Sigmoid colon (tissue), 4 donors: ENCODE measurements around the gene ACOX3.

Source experiments
- EP300 ChIP-seq, 4 donors: sonication (generic); formaldehyde crosslinking; IDR thresholded peaks; one replicate each; pipeline ENCODE4 v1.6.1; 2017; ENCODE audit warnings: antibody characterized with exemption in 4 of 4
- POLR2A ChIP-seq, 2 donors: fragments of 450-650 bp; IDR thresholded peaks; one replicate each; pipeline ENCODE4 v1.6.1; 2016; ENCODE audit warnings: antibody characterized with exemption in 2 of 2, mild to moderate bottlenecking in 2 of 2, moderate library complexity in 2 of 2
- POLR2AphosphoS5 ChIP-seq, 4 donors: sonication (generic); formaldehyde crosslinking; IDR thresholded peaks; one replicate each; pipeline ENCODE4 v1.6.1; 2017; ENCODE audit warnings: antibody characterized with exemption in 4 of 4
- TF ChIP-seq, protein P1 (sequence below), 4 experiments: fragments of 450-650 bp in 3 of 4; fragments of 200-600 bp in 1 of 4; IDR thresholded peaks; one replicate each; pipeline ENCODE4 v1.5.1; 2016 to 2019; ENCODE audit warnings: antibody characterized with exemption in 4 of 4, mild to moderate bottlenecking in 3 of 4, moderate library complexity in 2 of 4

DNA sequence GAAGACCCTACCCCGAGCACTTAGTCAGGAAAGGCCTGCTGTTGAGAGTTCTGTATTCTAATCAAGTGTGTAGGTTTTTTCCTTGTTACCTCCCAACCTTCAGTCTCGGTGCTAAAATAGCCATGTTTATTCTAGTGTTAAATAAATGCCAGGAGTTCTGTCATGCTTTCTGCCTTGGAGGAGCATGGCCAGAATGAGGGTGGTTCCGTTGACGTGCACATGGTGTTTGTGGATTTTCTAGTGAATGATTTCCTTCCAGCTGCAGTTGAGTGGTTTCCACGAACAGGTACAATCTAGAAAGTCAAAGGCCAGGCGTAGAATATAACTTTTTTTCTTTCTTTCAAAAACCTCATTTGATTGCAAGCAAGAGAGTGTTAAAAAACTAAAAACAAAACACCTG, 21.1 kb upstream of the ACOX3 start:
- TF ChIP-seq POLR2A (IDR thresholded peaks at IDR 0.05), result no peak
- TF ChIP-seq, protein P1, sequence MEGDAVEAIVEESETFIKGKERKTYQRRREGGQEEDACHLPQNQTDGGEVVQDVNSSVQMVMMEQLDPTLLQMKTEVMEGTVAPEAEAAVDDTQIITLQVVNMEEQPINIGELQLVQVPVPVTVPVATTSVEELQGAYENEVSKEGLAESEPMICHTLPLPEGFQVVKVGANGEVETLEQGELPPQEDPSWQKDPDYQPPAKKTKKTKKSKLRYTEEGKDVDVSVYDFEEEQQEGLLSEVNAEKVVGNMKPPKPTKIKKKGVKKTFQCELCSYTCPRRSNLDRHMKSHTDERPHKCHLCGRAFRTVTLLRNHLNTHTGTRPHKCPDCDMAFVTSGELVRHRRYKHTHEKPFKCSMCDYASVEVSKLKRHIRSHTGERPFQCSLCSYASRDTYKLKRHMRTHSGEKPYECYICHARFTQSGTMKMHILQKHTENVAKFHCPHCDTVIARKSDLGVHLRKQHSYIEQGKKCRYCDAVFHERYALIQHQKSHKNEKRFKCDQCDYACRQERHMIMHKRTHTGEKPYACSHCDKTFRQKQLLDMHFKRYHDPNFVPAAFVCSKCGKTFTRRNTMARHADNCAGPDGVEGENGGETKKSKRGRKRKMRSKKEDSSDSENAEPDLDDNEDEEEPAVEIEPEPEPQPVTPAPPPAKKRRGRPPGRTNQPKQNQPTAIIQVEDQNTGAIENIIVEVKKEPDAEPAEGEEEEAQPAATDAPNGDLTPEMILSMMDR (IDR thresholded peaks at IDR 0.05), result no peak
- TF ChIP-seq POLR2AphosphoS5 (IDR thresholded peaks at IDR 0.05), result no peak
- TF ChIP-seq EP300 (IDR thresholded peaks at IDR 0.05), result no peak
